GM19351 (cell line): Measurements from ENCODE around the gene PRCC.

Experiments used
- ATAC-seq: cut with Tn5 transposase; IDR thresholded peaks from one replicate; pipeline ENCODE4 v1.9.1; 2021; ENCODE audit warnings: mild to moderate bottlenecking, moderate library complexity; ENCODE audit not compliant: unreplicated experiment

Gene PRCC

GRCh38 chr1:156812293-156812990 is 45.1 kb downstream of the PRCC start:
- ATAC-seq = no peak

GRCh38 chr1:156813298-156813697 is 46.0 kb downstream of the PRCC start:
- ATAC-seq = no peak

GRCh38 chr1:156813750-156814570 is 46.6 kb downstream of the PRCC start:
- ATAC-seq = peak; percentile 49

GRCh38 chr1:156814571-156815260 is 47.4 kb downstream of the PRCC start:
- no peak for ATAC-seq

- no peak for ATAC-seq
These were observed 48.0 kb downstream of the PRCC start for GRCh38 chr1:156815307-156815826.

- no peak for ATAC-seq
These were observed 48.7 kb downstream of the PRCC start for GRCh38 chr1:156815961-156816422.

- peak; percentile 91 for ATAC-seq
These were observed 49.4 kb downstream of the PRCC start, which contains the start of gene SH2D2A for GRCh38 chr1:156816561-156817328. TSS of gene SH2D2A (minus strand) at chr1:156816848. CDS start at chr1:156816708, 140 bp downstream.

- no peak for ATAC-seq
These were observed 54.5 kb downstream of the PRCC start for GRCh38 chr1:156821801-156822200.

- ATAC-seq = no peak
These were observed 55.3 kb downstream of the PRCC start for GRCh38 chr1:156822680-156823079.

GRCh38 chr1:156823210-156823790 is 56.0 kb downstream of the PRCC start:
- no peak for ATAC-seq

- no peak for ATAC-seq
These were observed 59.3 kb downstream of the PRCC start for GRCh38 chr1:156826630-156827029.

- no peak for ATAC-seq
These were observed 61.2 kb downstream of the PRCC start for GRCh38 chr1:156828400-156829124.

GRCh38 chr1:156832434-156832833 is 65.1 kb downstream of the PRCC start:
- ATAC-seq = no peak

- no peak for ATAC-seq
These were observed 66.3 kb downstream of the PRCC start for GRCh38 chr1:156833603-156834002.

- no peak for ATAC-seq
These were observed 67.0 kb downstream of the PRCC start for GRCh38 chr1:156834322-156834721.

- no peak for ATAC-seq
These were observed 68.8 kb downstream of the PRCC start for GRCh38 chr1:156836041-156836654.

- no peak for ATAC-seq
These were observed 69.6 kb downstream of the PRCC start for GRCh38 chr1:156836892-156837291.

GRCh38 chr1:156838972-156839371 is 71.6 kb downstream of the PRCC start:
- ATAC-seq = no peak
